C4-2B (cell line): ENCODE results near the gene PPFIA3.

Experiments
- CTCF ChIP-seq: fragments of 450-650 bp; conservative IDR thresholded peaks from 2 replicates; pipeline ENCODE4 v1.5.1; 2017; ENCODE audit warnings: mild to moderate bottlenecking
- ZFX ChIP-seq: fragments of 450-650 bp; IDR thresholded peaks from 2 replicates; pipeline ENCODE4 v1.6.1; 2017

- no peak for TF ChIP-seq CTCF
- no peak for TF ChIP-seq ZFX
Measured at GRCh38 chr19:49104229-49104864, 15.0 kb upstream of the PPFIA3 start.
